ENCODE data around the gene PDE7B.

- no peak for TF ChIP-seq CTCF (IDR thresholded peaks at IDR 0.05)
- TF ChIP-seq EP300 (IDR thresholded peaks at IDR 0.05) = no peak
- TF ChIP-seq POLR2AphosphoS5 (IDR thresholded peaks at IDR 0.05) = no peak
These were observed 89.2 kb downstream of the PDE7B start for GRCh38 chr6:135940616-135941167.
